Kidney capillary endothelial cell (primary cell): Measurements from ENCODE around the gene TUBB3.
A peak's percentile ranks its signal among the peaks of the same experiment; 100 is the strongest.
"Not testable (repeated sequence)": the region's sequence is repeated elsewhere in the genome, so short reads cannot be mapped to it uniquely, and the experiment has no call there.

Experiments
- DNase-seq: peaks from one replicate; pipeline ENCODE4 v3.0.0-alpha.2; 2018; ENCODE audit warnings: low spot score

TUBB3 gene

GRCh38 chr16:89902980-89903379 lies 20.2 kb upstream of the TUBB3 start:
- DNase-seq = no peak

DNA sequence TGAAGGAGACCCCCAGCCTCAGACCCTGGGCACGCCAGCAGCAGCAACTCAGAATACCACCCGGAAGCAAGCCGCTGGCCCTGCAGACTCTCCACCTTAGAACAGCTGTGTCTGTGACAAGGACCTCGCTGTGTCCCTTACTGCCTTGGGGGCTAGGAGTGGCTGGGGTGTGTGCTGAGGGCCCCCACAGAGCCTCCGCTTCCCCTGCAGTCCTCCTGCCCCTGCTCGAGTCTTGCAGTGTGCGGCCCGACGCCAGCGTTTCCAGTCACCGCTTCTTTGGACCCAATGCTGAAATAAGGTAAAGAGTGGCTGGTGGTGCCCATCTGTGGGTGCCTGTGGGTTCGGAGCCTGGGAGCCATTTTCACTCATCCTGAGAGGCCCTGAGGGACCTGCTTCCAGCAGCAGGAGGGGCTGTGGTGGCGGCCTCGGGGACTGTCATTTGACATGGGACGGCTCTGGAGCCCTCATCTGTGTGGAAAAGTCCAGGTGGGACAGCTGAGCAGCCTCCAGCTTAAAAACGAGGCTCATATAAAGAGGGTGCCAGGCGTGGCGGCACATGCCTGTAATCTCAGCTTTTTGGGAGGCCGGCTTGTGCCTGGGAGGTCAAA lies 19.1 kb upstream of the TUBB3 start:
- no peak for DNase-seq

DNA sequence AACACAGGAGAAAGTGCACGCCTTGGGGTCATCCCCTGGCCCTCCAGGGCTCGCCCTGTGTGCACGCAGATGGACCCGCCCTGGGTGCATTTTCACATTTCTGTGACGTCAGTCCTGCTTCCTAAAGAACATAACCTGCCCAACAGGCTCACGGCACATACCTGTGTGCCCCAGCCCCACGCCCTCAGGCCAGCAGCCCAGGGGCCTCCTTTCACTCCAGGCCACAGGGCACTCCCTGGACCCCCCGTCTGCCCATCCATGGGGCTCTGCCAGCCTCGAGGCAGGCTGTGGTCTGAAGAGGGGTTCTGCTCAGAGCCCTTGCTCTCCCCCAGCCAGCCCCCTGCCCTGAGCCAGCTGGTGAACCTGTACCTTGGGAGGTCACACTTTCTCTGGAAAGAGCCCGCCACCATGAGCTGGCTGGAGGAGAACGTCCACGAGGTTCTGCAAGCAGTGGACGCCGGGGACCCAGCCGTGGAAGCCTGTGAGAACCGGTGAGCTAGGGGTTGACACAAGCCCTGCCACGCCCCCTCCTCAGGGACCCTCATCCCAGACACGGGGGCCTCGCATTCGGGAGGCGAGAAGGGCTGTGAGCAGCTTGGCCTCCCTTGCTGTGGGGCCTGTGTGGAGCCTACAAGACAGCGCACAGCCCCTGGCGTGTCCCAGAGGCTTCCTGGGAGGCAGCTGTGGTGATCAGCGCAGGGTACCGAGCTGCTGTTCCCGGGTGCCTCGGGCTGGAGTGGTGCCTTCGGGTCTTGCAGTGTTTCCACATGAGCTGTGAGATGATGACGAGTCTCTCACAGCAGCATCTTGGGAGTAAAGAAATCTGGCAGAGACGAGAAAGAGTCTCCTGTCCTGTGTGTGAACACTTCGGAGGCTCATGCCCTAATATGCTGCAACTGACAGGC lies 18.3 kb upstream of the TUBB3 start:
- DNase-seq = no peak

GRCh38 chr16:89905511-89906139 lies 17.5 kb upstream of the TUBB3 start:
- no peak for DNase-seq

DNA sequence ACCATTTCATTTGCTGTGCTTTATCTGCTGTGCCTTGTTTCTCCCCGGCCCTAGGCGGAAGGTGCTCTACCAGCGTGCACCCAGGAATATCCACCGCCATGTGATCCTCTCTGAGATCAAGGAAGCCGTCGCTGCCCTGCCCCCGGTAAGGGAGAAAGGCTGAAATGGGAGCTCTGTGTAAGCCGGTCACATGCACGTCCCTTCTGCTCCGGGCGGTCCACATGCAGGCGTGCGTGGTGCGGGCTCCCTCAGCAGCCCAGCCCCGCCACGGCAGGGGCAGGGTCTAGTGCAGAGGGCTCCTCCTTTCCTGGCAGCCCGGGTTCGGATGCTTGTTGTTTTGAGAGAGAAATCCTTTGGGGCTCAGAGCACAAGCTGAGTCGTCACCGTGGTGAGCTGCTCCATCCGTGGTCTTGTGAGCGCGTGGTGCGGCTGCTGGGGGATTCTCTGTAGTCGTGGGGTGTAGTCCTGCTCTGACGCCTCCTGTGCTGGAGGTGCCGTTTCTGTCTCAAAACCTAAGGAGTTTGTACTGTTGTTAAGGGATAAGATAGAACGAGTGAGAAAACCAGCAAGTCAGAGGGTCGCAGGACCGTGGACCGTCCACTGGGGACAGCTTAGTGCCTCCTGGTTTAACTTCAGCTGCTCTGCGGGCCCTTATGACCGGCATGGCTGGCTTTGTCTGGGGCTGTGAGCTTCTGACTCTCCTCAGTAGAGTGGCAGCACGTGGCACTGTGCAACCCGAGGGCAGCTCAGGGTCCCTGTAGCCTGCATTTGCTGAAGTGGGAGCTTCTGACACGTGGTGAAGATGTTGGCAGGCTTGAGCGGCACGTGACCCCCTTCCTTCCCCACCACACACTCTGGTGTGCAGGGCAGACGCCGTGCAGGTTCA lies 16.8 kb upstream of the TUBB3 start:
- no peak for DNase-seq

DNA sequence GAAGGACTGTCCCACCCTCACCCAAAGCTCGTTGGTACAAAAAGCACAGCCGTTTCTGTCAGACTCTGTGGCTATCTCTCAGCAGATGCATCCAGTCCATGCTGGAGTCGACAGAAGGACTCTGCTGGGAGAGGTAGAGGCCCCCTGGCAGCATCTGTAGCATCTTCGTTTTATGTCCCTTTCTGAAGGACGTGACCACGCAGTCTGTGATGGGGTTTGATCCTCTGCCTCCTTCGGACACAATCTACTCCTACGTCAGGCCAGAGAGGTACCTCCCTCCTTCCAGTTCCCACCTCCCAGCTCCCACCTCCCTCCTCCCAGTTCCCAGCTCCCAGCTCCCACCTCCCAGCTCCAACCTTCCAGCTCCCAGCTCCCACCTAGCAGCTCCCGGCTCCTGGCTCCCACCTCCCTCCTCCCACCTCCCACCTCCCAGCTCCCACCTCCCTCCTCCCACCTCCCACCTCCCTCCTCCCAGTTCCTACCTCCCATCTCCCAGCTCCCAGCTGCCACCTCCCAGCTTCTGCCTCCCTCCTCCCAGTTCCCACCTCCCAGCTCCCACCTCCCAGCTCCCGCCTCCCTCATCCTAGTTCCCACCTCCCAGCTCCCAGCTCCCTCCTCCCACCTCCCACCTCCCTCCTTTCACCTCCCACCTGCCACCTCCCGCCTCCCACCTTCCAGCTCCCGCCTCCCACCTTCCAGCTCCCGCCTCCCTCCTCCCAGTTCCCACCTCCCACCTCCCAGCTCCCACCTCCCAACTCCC lies 15.9 kb upstream of the TUBB3 start:
- no peak for DNase-seq

GRCh38 chr16:89908236-89908635 lies 14.9 kb upstream of the TUBB3 start:
- no peak for DNase-seq

DNA sequence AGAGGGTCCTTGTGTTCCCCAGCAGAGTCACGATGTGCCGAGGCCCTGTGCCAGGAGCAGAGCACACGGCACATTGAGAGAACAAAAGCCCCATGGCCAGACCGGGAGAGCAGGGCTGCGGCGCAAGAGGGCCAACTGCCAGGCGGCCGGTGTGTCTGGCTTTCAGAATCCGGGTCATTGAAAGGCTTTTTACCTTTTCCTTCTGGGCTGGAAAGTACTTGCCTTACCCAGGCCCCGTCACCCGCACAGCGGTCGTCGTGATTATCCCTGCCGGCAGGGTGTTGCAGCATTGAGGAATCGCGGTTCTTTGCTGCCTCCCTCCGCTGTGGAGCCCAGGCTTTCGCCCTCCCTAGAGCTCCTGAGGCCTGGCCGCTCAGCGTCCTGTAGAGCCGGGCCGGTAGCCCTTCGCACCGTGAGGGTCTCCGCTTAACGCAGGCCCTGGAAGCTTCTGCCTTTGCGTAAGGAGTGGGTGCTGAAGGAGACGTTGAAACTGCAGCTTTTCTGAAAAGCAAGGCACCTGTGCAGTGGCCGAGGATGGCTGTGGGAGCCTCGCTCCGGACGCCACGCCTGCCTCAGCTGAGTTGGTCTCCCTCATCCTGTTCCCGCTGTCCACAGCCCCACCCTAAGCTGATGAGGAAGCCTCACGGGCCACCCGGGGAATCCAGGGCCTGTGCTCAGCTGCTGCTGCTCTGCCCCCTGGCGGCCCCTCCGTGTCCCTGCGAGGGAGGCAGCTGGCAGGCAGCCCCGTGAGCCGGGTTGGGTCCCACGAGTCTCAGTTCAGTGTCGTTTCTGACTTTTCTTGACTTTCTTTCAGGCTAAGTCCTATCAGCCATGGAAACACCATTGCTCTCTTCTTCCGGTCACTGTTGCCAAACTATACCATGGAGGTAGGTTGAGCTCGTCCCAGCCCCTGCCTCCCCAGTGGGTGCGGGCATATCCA lies 13.1 kb upstream of the TUBB3 start:
- DNase-seq = peak; percentile 74

- no peak for DNase-seq
Observed at GRCh38 chr16:89910717-89911354, 12.3 kb upstream of the TUBB3 start.

DNA sequence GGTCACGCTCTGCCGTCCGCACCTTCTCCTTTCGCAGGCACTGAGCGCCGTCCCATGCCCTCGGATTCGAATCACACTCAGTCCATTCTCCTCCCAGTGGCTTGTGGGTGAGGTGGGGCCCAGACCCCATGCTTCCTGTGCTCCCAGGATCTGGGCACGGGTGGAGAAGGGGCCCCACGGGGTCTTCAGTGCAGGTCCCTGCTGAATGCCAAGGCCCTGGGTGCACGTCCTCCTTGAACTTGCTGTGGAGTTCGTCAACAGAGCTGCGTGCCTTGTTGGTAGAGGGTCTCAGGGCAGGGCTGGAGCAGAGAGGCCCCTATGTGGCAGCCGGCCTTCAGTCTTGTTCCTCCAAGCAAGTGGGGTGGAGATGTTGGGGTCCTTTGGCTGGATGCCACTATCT lies 11.8 kb upstream of the TUBB3 start:
- no peak for DNase-seq

DNA sequence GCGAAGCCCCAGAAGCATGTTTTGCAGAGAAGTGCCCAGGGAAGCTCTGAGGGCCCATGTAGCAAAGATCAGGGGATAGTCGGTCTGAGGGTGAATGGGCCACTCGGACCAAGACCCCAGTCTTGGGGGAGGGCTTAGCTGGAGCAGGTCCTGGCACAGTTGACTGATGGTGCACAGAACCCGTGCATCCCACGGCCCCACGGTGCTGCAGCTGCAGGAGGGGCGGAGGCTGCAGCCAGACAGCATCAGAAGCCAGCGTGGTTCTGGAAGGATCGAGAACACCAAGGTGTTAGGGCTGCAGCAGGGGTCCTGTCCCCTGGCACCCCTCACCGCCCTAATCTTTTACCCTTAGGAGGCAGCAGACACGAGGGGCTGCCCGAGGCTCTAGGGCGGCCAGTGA lies 11.0 kb upstream of the TUBB3 start:
- no peak for DNase-seq

GRCh38 chr16:89912627-89913026 lies 10.5 kb upstream of the TUBB3 start:
- DNase-seq = no peak

DNA sequence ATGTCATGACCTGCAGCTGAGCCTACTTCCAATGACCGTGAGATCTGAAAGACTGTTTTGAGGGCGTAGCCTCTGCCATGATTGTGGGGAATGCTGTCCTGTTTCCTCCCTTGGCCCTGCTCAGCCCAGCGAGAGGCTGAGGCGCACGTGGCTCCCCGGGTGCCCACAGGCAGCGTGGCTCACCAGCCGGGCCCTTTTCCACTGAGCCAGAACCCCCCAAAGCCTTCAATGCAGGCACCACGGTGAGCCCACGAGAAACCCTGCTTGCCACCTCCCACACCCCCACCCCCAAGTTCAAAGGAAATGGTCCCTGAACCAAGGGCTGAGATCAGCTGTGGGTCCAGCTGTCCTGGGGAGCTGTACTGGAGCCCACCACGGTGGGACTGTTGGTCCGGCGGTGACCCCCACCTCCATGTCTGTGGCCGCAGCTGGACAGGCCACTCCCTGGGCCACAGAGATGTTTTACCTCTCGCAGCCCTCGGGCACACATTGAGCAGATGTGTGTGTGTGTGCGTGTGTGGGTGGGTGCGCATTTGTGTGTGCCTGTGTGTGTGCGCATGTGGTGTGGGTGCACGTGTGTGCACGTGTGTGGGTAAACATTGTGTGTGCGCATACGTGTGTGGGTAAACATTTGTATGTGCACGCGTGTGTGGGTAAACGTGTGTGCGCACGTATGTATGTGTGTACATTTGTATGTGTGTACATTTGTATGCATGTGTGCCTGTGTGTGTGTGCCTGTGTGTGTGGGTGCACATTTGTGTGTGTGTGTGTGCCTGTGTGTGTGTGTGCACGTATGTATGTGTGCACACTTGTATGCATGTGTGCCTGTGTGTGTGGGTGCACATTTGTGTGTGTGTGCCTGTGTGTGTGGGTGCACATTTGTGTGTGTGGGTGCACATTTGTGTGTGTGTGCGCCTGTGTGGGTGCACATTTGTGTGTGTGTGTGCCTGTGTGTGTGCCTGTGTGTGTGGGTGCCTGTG lies 9.4 kb upstream of the TUBB3 start:
- no peak for DNase-seq

- DNase-seq = not testable (repeated sequence)
Observed at GRCh38 chr16:89914642-89915285, 8.4 kb upstream of the TUBB3 start.

DNA sequence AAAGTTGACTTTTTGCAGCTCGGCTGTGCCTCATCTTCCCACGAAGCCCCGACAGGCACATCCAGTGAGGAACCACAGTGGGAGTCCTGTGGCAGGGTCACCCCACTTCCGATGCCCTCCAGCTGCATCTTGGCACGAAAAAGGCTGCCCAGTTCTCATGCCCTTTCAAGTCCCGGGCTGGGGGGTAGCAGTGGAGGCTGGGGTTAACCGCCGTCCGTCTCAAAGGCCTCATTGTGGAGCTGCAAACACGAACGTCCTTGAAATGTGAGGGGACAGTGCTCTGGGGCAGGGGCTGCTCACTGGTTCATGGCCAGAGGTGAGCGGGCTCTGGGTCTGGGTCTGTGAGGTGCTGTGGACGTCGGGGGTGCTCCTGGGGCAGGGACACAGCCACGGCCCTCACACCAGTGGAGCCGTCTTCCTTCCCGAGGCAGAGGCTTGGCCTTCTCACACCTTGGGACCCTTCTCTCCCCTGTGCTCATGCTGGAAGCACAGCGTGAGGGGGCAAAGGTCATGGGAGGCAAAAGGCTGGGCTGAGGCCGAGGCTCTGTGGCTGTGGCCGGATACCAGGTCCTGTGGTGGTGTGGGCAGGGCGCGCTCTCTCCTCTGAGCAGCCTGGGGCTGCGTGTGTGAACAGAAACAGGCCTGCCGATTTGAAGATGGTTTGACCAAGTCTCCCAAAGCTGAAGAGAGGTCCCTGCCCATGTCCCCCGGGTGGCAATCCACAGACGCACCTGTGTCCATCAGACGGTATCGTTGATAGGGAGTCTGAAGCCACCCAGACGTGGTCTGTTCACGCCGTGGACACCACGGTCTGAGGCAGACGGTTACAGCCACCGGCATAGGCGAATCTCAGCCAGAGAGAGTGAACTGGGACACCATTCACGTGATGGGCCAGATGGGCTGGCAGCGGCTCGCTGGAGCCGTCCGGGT lies 7.6 kb upstream of the TUBB3 start:
- DNase-seq = no peak

DNA sequence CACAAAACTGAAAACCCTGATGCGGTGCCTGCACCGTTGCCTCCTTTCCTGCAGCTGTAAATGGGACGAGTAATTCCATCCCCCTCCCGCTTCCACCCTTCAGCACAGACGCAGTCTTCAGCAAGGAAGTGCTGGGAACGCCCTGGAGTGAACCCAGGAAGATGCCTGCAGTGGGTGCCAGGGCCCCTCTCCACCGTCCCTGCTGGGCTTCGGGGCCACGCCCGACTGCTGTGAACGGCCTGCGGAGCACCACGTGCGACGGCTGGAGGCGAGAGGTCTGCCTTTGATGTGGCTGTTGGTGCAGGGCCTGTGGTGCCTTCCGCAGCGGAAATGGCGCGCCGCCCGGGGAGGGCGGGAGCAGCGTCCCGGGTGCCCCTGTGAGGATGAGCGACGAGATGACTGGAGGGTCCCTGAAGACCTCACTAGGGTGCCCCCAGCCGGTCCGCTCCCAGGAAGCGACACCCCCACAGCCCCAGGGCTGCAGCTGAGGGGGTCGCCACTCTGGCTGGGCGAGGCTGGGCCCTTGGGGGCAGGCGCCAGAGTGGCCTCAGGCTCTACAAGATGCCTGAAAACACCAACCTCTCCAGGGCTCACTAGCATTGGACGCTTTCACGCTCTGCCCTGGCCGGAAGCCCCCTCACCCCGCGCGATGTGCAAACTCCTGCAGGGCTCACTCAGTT lies 5.2 kb upstream of the TUBB3 start:
- peak; percentile 77 for DNase-seq
